ENCODE measurements around the gene TBRG1.

Gene TBRG1

GRCh38 chr11:124657904-124658303, 35.2 kb downstream of the TBRG1 start:
- Histone ChIP-seq H3K27me3 (replicated peaks) (no peaks in the 10 kb centered on the region), H3K36me3 (replicated peaks) (no peaks in the 10 kb centered on the region), H3K4me3 (ENCODE audit: low read depth, low read length) (no peak overlapping the region), H3K27ac (no peak overlapping the region)
- in situ Hi-C loops (cut with HindIII; ENCODE audit: low pct_ligation_motif_present, low sequenced_read_pairs) = no loop called here
- TF ChIP-seq, protein P1, sequence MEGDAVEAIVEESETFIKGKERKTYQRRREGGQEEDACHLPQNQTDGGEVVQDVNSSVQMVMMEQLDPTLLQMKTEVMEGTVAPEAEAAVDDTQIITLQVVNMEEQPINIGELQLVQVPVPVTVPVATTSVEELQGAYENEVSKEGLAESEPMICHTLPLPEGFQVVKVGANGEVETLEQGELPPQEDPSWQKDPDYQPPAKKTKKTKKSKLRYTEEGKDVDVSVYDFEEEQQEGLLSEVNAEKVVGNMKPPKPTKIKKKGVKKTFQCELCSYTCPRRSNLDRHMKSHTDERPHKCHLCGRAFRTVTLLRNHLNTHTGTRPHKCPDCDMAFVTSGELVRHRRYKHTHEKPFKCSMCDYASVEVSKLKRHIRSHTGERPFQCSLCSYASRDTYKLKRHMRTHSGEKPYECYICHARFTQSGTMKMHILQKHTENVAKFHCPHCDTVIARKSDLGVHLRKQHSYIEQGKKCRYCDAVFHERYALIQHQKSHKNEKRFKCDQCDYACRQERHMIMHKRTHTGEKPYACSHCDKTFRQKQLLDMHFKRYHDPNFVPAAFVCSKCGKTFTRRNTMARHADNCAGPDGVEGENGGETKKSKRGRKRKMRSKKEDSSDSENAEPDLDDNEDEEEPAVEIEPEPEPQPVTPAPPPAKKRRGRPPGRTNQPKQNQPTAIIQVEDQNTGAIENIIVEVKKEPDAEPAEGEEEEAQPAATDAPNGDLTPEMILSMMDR (IDR thresholded peaks at IDR 0.05; ENCODE audit: low read depth, low read length, missing control alignments) = no peak
- no peak for DNase-seq

- no peak overlapping the region for H3K27ac ChIP-seq
- no peaks in the 10 kb centered on the region for H3K27me3 ChIP-seq (replicated peaks)
- H3K4me3 ChIP-seq (ENCODE audit: low read depth, low read length) = no peak overlapping the region
- no peaks in the 10 kb centered on the region for H3K36me3 ChIP-seq (replicated peaks)
- TF ChIP-seq, protein P1 (IDR thresholded peaks at IDR 0.05; ENCODE audit: low read depth, low read length, missing control alignments) = no peak
- DNase-seq = no peak
- in situ Hi-C loops (cut with HindIII; ENCODE audit: low pct_ligation_motif_present, low sequenced_read_pairs) = no loop called here
Observed at GRCh38 chr11:124658501-124658900, 35.8 kb downstream of the TBRG1 start.

GRCh38 chr11:124658986-124659385, 36.3 kb downstream of the TBRG1 start:
- H3K27ac ChIP-seq = no peak overlapping the region
- TF ChIP-seq, protein P1 (IDR thresholded peaks at IDR 0.05; ENCODE audit: low read depth, low read length, missing control alignments) = no peak
- in situ Hi-C loops (cut with HindIII; ENCODE audit: low pct_ligation_motif_present, low sequenced_read_pairs) = no loop called here
- DNase-seq = no peak
- H3K36me3 ChIP-seq (replicated peaks) = no peaks in the 10 kb centered on the region
- H3K27me3 ChIP-seq (replicated peaks) = no peaks in the 10 kb centered on the region
- no peak overlapping the region for H3K4me3 ChIP-seq (ENCODE audit: low read depth, low read length)

DNA sequence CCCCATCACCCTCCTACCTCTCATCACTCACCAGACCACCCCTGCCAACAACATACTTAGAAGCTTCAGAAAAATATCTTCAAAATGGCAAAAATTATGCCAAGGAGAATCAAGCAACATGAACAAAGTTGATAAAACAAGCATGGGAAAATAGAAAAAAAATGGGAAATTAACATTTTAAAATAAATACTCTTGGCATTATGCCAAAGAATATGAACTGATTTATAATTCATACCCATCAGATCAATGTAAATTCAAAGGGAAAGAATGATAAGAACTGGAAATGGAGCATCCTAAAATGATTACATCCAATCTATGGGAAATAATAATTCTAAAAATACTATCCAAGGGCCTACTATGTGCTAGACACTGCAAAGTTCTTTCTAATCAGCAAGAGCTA, 38.9 kb downstream of the TBRG1 start:
- H3K36me3 ChIP-seq (replicated peaks) = no peaks in the 10 kb centered on the region
- H3K4me3 ChIP-seq (ENCODE audit: low read depth, low read length) = no peak overlapping the region
- H3K27me3 ChIP-seq (replicated peaks) = no peaks in the 10 kb centered on the region
- TF ChIP-seq, protein P1 (IDR thresholded peaks at IDR 0.05; ENCODE audit: low read depth, low read length, missing control alignments) = no peak
- no peak overlapping the region for H3K27ac ChIP-seq
- no peak for DNase-seq
- in situ Hi-C loops (cut with HindIII; ENCODE audit: low pct_ligation_motif_present, low sequenced_read_pairs) = no loop called here

DNA sequence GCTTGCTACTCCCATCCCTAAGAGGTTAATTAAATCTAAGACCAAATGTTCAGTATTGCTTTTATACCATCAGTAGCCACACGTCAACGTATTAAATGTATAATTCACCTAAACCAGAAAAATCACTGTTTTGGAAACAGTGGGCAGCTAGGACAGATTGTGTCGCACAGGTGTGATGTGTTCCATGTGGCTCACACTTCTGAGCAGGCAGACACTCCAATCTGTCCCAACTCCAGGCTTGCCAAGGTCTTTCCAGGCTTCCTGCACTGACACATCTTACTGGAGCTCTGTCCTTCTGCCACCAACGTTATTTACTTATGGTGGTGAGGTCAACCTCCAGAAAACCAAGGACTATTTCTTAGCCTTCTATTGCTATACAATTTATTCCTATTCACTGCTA, 39.4 kb downstream of the TBRG1 start:
- no peak for DNase-seq
- in situ Hi-C loops (cut with HindIII; ENCODE audit: low pct_ligation_motif_present, low sequenced_read_pairs) = no loop called here
- H3K36me3 ChIP-seq (replicated peaks) = no peaks in the 10 kb centered on the region
- no peaks in the 10 kb centered on the region for H3K27me3 ChIP-seq (replicated peaks)
- no peak overlapping the region for H3K4me3 ChIP-seq (ENCODE audit: low read depth, low read length)
- H3K27ac ChIP-seq = no peak overlapping the region
- TF ChIP-seq, protein P1 (IDR thresholded peaks at IDR 0.05; ENCODE audit: low read depth, low read length, missing control alignments) = no peak

DNA sequence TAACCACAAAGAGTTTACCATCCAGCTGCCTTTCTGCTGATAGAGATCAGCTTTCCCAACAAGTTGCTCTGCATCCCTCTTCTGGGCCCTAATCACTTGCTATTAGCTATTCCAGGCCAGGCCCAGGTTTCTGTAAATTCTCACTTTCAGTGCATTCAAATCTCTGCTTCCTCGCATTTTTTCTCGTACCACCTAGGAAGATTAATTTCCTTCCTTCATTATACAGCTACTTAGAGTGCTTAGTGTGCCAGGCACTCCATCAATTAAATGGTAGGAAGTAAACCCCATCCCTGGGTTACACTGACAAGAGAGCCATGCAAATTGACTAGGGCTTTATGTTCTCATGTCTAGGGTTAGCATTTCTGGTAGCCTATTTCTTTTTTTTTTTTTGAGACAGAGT, 41.2 kb downstream of the TBRG1 start:
- TF ChIP-seq, protein P1 (IDR thresholded peaks at IDR 0.05; ENCODE audit: low read depth, low read length, missing control alignments) = no peak
- in situ Hi-C loops (cut with HindIII; ENCODE audit: low pct_ligation_motif_present, low sequenced_read_pairs) = no loop called here
- Histone ChIP-seq H3K4me3 (ENCODE audit: low read depth, low read length) (no peak overlapping the region), H3K36me3 (replicated peaks) (no peaks in the 10 kb centered on the region), H3K27me3 (replicated peaks) (no peaks in the 10 kb centered on the region), H3K27ac (no peak overlapping the region)
- DNase-seq = no peak

Measured in brain microvascular endothelial cell (primary cell).